HUDEP-2 (cell line): ENCODE data around the gene FAM131A.

Experiments
- DNase-seq, 76 experiments: peaks; one replicate each; lab custom pipeline; 2025; ENCODE audit not compliant: unreplicated experiment in 76 of 76; lab: John Stamatoyannopoulos, UW

FAM131A gene

GRCh38 chr3:184372911-184373310 lies 35.5 kb downstream of the FAM131A start:
- no peak for DNase-seq

- DNase-seq: no peak
Observed at GRCh38 chr3:184373422-184373821, 36.0 kb downstream of the FAM131A start.

DNA sequence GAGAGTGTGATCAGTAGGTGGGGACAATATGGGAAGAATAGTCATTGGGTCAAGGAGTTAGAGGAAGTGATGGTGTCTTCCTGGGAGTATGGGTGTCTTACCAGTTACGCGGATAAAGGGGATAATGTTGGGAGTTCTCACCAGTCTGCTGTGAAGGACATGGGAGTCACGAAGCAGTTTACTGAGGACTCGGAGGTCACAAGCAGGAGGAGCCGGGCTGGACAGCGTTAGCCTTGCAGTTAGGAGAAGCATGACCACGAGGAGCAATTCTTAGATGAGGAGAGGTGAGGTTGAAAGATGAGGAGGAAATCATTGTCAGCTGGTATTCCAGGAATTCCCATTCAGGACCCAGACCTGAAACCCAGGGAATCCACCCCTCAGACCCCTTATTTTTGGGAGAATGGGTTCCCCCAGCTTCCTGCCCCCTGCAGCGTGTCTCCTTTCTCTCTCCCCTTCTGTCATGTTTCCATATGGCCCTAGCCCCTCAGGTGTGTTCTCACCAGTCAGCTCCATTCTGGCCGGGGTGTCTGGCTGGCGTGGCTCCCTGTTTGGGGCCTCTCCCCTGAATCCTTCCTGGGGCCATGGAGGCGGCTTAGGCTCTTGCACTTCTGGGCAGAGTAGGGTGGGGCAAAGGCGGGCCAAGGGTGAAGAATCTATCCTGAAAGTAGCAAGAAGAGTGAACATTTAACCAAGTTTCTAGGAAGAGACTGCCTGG lies 38.5 kb downstream of the FAM131A start:
- DNase-seq: no peak

DNA sequence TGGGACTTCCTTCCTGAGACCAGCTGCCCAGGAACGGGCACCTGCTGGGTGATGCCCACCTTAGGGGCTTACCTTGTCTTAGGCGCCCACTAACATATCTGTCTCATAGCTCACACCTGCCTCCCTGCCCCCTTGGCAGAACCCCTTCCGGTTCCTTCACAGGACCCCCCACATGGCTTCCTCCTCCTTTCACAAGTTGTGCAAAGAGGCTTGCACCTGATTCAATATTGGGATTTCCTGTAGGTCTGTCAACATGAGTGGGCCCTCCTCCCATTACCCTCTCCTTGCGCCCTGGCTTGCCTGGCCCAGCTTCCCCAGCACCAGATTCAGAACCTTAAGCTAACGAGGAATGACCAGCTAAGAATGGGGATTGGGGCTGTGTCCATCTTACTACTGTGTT lies 40.0 kb downstream of the FAM131A start:
- DNase-seq: no peak

DNA sequence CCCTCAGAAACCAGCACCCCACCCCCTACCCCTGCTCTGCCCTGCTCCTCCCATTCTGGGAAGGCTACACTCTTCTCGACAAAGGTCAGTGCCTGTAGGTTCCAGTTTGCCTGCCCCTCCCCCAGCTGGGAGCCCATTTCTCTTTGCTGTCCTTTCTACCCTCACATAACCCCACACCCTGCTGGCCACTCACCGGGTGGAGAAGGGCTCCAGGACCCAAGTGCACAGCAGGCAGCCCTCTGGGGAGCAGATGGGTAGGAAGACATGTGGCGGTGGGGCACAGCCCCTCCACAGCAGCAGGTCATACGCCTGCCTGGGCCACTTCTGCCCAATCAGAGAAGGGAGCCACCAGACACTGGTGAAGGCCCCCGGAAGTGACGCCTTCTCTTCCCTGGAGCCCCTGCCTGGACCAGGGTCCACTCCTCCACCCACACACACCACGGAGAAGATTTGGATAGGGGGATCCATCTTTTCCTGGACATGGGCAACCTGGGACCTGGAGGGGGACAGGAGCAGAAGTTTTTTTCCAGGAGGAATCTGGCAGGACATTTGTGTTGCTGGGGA lies 40.6 kb downstream of the FAM131A start, which contains the start of gene THPO:
THPO (minus strand) TSS at position 326 of the 564 bp plus-strand sequence. CDS start 1,948 bp downstream, outside the sequence.
- DNase-seq: no peak

DNA sequence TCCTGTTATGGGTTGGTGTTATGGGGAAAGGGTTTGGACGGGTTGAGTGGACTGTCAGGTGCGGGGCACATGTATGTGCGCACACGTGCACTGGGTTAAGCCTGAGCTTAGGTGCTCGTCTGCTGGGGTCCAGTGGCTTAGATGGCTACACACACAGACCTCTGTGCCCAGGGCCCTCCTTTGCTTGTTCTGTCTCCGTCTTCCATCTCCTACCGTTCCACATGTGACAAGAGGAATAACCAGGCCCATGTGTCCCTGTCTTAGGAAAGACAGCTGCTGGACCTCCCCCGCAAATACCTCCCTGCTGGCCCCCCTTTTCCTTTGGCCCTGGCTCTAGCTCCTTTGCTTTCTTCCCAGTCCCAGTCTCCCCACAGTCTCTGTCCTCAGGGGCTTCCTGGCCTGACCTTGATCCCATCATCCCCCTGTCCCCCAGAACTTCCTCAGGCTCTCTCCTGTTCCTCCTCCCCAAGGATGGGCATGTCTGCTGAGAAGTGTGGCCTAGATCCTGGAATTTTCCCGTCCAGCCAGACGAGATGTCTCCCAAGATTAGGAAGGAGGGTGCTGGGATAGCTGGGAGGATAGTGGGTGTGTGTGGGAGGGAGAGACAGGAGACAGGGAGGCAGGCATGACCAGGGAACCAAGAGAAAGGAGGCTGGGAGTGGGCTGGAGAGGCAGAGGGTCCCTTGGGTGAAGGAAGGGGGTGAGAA lies 41.4 kb downstream of the FAM131A start:
- no peak for DNase-seq

DNA sequence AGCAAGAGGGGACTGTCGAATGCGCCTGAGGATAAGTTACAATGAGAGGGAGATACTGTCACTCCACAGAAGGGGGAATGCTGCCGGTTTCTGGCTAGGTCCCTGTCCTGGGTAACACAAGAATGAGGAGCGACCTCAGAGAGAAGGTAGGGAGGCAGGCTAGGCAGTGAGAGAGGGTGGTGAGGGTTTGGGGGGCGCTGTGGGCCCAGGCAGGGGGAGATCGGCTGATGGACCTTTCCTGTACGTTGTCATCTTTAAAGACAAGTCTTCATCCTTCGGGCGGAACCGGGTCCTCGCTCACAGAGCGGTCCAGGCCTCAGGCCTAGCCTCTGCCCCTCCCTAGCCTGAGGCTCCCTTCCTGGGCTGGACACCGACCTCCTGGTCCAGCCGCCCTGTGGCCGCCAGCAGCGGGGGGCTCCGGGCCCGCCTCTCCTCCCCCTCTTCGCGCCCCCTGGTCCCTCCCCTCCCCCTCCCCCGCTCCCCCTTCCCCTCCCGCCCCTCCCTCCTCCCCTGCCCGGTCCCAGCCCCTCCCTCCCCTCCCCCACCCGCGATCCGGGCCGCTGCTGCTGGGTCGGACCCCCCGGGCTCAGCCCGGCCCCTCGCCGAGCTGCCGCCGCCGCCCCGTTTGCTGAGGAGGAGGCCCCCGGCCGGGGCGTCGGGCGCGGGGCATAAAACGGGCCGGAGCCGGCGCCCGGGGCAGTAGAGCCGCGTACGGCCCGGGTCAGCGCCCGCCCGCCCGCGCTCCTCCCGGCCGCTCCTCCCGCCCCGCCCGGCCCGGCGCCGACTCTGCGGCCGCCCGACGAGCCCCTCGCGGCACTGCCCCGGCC lies 42.2 kb downstream of the FAM131A start, which contains the start of gene CHRD:
CHRD (plus strand) TSS at position 697 of the 827 bp plus-strand sequence. CDS start 265 bp downstream, outside the sequence.
- no peak for DNase-seq

DNA sequence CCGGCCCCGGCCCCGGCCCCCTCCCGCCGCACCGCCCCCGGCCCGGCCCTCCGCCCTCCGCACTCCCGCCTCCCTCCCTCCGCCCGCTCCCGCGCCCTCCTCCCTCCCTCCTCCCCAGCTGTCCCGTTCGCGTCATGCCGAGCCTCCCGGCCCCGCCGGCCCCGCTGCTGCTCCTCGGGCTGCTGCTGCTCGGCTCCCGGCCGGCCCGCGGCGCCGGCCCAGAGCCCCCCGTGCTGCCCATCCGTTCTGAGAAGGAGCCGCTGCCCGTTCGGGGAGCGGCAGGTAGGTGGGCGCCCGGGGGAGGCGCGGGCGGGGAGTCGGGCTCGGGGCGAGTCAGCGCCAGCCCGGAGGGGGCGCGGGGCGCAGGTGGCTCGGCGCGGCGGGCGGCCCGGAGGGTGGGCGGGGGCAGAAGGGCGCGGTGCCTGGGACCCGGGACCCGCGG lies 42.8 kb downstream of the FAM131A start:
- peak in 2 of 76 experiments; percentile 7 to 11 for DNase-seq

DNA sequence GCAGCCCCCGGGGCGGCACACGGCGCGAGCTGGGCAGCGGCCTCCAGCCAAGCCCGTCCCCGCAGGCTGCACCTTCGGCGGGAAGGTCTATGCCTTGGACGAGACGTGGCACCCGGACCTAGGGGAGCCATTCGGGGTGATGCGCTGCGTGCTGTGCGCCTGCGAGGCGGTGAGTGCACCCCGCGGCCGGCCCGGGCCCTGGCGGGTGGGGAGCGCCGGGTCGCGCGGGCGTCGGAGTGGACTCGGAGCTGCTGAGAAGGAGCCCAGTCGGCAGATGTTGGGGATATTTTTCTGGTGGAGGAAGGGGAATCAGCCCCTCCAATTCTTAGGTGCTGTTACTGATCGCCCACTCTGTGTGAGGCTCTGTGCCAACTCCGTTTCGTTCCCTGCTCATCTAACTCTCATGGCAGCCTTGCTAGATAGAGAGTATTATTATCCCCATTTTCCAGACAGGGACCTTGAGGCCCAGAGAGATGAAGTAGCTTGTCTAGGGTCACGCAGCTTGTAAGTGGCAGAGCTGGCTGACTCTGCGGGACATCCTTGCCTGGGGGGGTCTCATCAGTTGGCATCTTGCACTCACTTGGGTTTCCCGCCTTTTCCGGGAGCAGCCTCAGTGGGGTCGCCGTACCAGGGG lies 43.3 kb downstream of the FAM131A start:
- no peak for DNase-seq

- no peak for DNase-seq
Observed at GRCh38 chr3:184381261-184382224, 44.1 kb downstream of the FAM131A start.

- no peak for DNase-seq
Observed at GRCh38 chr3:184382326-184383032, 45.1 kb downstream of the FAM131A start.

DNA sequence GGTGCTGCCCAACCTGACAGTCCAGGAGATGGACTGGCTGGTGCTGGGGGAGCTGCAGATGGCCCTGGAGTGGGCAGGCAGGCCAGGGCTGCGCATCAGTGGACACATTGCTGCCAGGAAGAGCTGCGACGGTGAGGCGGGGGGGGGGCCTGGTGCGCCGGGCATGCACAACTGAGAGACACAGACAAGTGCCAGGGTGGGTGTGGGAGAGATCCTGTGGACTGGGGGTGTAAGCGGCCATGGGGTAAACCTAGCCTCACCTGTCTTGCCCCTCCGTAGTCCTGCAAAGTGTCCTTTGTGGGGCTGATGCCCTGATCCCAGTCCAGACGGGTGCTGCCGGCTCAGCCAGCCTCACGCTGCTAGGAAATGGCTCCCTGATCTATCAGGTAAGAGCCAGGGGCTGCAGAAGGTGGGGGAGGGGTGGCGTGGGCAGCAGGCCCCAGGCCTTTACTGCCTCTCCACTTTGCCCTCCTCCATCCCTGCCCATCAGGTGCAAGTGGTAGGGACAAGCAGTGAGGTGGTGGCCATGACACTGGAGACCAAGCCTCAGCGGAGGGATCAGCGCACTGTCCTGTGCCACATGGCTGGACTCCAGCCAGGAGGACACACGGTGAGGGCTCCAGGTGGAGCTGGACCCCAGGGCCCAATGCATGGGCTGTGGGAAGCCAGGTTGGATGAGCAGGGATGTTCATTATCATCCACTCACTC lies 45.8 kb downstream of the FAM131A start:
- DNase-seq: no peak

DNA sequence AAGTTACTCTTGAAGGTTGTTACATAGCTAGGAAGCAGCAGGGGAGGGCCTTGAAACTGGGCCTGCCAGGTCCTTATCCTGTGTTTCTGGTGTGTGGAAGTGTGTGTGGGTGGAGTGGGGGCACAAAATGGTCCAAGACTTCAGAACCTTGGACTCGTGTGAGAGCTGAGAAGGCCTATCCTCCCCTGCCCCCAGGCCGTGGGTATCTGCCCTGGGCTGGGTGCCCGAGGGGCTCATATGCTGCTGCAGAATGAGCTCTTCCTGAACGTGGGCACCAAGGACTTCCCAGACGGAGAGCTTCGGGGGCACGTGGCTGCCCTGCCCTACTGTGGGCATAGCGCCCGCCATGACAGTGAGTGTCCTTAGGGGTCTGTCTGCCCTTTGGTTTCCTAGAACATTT lies 46.9 kb downstream of the FAM131A start:
- no peak for DNase-seq

GRCh38 chr3:184384856-184385422 lies 47.5 kb downstream of the FAM131A start:
- no peak for DNase-seq

- no peak for DNase-seq
Observed at GRCh38 chr3:184386047-184386806, 48.8 kb downstream of the FAM131A start.

- no peak for DNase-seq
Observed at GRCh38 chr3:184387174-184387714, 49.8 kb downstream of the FAM131A start.
